Spleen (tissue), 7 donors: ENCODE results near the gene ZNF425.

Source experiments
- CTCF ChIP-seq, 11 experiments: fragments of 200-600 bp in 7 of 11; fragments of 450-650 bp in 4 of 11; sonication (generic) in 4 of 11; IDR thresholded peaks in 8 of 11; conservative IDR thresholded peaks in 3 of 11; 1 replicate in 7 of 11; 2 replicates in 4 of 11; pipeline versions ENCODE4 v1.4.0 to v1.8.0; 2016 to 2021; ENCODE audit warnings: antibody characterized with exemption in 11 of 11, inconsistent platforms in 4 of 11, mild to moderate bottlenecking in 1 of 11
- POLR2A ChIP-seq, 3 donors: fragments of 450-650 bp; IDR thresholded peaks; one replicate each; pipeline ENCODE4 v1.5.1; 2017; ENCODE audit warnings: antibody characterized with exemption in 3 of 3, mild to moderate bottlenecking in 1 of 3
- POLR2AphosphoS5 ChIP-seq, 3 donors: sonication (generic); formaldehyde crosslinking; IDR thresholded peaks; one replicate each; pipeline ENCODE4 v1.5.1; 2017; ENCODE audit warnings: antibody characterized with exemption in 3 of 3
- donor health status: DM: no; HTN: no; CAD: no; lungs with moderate emphysema.
- donor health status: DM: no; HTN: no; CAD: no.
- donor health status: DM: no; HTN: no; CAD: no.

- TF ChIP-seq POLR2A (IDR thresholded peaks at IDR 0.05), result peak in 1 of 3 donors; percentile 39
- peak; percentile 54 to 99 (median 93) for TF ChIP-seq CTCF (IDR thresholded peaks at IDR 0.05 in 8 of 11, conservative IDR thresholded peaks at IDR 0.05 in 3 of 11)
- peak; percentile 72 to 85 (median 81) for TF ChIP-seq POLR2AphosphoS5 (IDR thresholded peaks at IDR 0.05)
Measured at GRCh38 chr7:149147072-149147751, 21.1 kb upstream of the ZNF425 start, which contains the start of gene ZNF398.
